A549 (cell line): ENCODE data around the gene RBM39. TPM values are rescaled to one million over a fixed set of nuclear protein-coding genes. Genes with fewer than 3 reads are reported as not detected.
"Not testable (repeated sequence)": the region's sequence is repeated elsewhere in the genome, so short reads cannot be mapped to it uniquely, and the experiment has no call there.

Experiments used
- ATAC-seq, 2 experiments: fragments of 200-7000 bp in 1 of 2; fragments of >200 bp in 1 of 2; cut with Nextera tagmentation in 1 of 2; cut with Tn5 transposase in 1 of 2; 3 replicates each; pipeline versions ENCODE4 v1.8.0 to v1.9.1; 2018 to 2020; ENCODE audit warnings: mild to moderate bottlenecking in 1 of 2, moderate library complexity in 1 of 2
- CTCF ChIA-PET: fragments of 300-600 bp; sonication (Branson Sonifier 250); formaldehyde crosslinking; extraction: SDS; loops from one replicate; lab custom pipeline; 2021; ENCODE audit warnings: antibody characterized with exemption, inconsistent platforms; lab: Yijun Ruan, JAX
- POLR2A ChIA-PET: fragments of 350-600 bp; formaldehyde crosslinking; extraction: SDS; loops from one replicate; lab custom pipeline; 2021; ENCODE audit warnings: antibody characterized with exemption, inconsistent platforms; lab: Yijun Ruan, JAX
- DNase-seq, 2 experiments: peaks; one replicate each; pipeline versions ENCODE4 v3.0.0 to v3.0.0-alpha.2; 2011 to 2016; ENCODE audit warnings: low read depth in 1 of 2, low spot score in 1 of 2
- FAIRE-seq: peaks from 2 replicates; lab custom pipeline; 2011; peaks lifted over from hg19 to GRCh38; lab: Jason Lieb, UNC
- H3K27ac ChIP-seq, 2 experiments: fragments of >200 bp; sonication (Bioruptor Twin); formaldehyde crosslinking; 3 replicates each; pipeline ENCODE4 v1.5.1; 2016 to 2017
- H3K4me1 ChIP-seq: fragments of >200 bp; sonication (Bioruptor Twin); formaldehyde crosslinking; 3 replicates; pipeline ENCODE4 v1.6.1; 2016
- H3K4me2 ChIP-seq: fragments of >200 bp; sonication (Bioruptor Twin); formaldehyde crosslinking; 3 replicates; pipeline ENCODE4 v1.6.1; 2016
- H3K4me3 ChIP-seq: fragments of >200 bp; sonication (Bioruptor Twin); formaldehyde crosslinking; 3 replicates; pipeline ENCODE4 v1.5.1; 2016
- H3K9me3 ChIP-seq: fragments of >200 bp; sonication (Bioruptor Twin); formaldehyde crosslinking; 3 replicates; pipeline ENCODE4 v1.6.1; 2016
- CEBPB ChIP-seq, 2 experiments: fragments of >200 bp in 1 of 2; sonication (Bioruptor Twin) in 1 of 2; formaldehyde crosslinking in 1 of 2; IDR thresholded peaks; 2 replicates each; pipeline ENCODE4 v1.6.1; 2012 to 2016
- EHF ChIP-seq: fragments of 250-450 bp; sonication (Bioruptor Pico); IDR thresholded peaks from 2 replicates; pipeline ENCODE4 v1.5.0; 2020; ENCODE audit warnings: mild to moderate bottlenecking
- EHMT2 ChIP-seq: fragments of 200-600 bp; sonication (generic); IDR thresholded peaks from 2 replicates; pipeline ENCODE4 v1.6.1; 2016; ENCODE audit warnings: antibody characterized with exemption, low read depth, mild to moderate bottlenecking, moderate library complexity
- HDAC2 ChIP-seq: fragments of 200-600 bp; sonication (generic); IDR thresholded peaks from 2 replicates; pipeline ENCODE4 v1.6.1; 2016
- MYC ChIP-seq: IDR thresholded peaks from 2 replicates; pipeline ENCODE4 v1.6.1; 2012; ENCODE audit warnings: mild to moderate bottlenecking, inconsistent platforms, low read length, improper control_type of control experiment, borderline replicate concordance
- NFE2L2 ChIP-seq: fragments of 150-350 bp; conservative IDR thresholded peaks from 2 replicates; pipeline ENCODE4 v1.6.1; 2014; ENCODE audit warnings: low read length
- NR3C1 ChIP-seq: fragments of >200 bp; sonication (Bioruptor Twin); formaldehyde crosslinking; IDR thresholded peaks from 3 replicates; pipeline ENCODE4 v1.6.1; 2017
- PHF8 ChIP-seq: fragments of 200-600 bp; sonication (generic); IDR thresholded peaks from 2 replicates; pipeline ENCODE4 v1.6.1; 2016; ENCODE audit warnings: low read depth, mild to moderate bottlenecking, antibody characterized with exemption, moderate library complexity, borderline replicate concordance
- POLR2A ChIP-seq: IDR thresholded peaks from 2 replicates; pipeline ENCODE4 v1.6.1; 2012; ENCODE audit warnings: mild to moderate bottlenecking, low read length
- POLR2AphosphoS2 ChIP-seq: conservative IDR thresholded peaks from 2 replicates; pipeline ENCODE4 v1.6.1; 2012; ENCODE audit warnings: low read length, improper control_type of control experiment, inconsistent platforms
- RAD21 ChIP-seq, 2 experiments: fragments of >200 bp in 1 of 2; sonication (Bioruptor Twin) in 1 of 2; formaldehyde crosslinking in 1 of 2; IDR thresholded peaks in 1 of 2; conservative IDR thresholded peaks in 1 of 2; 2 replicates in 1 of 2; 3 replicates in 1 of 2; pipeline ENCODE4 v1.6.1; 2012 to 2018; ENCODE audit warnings: inconsistent platforms in 1 of 2
- RCOR1 ChIP-seq: fragments of 150-350 bp; IDR thresholded peaks from 2 replicates; pipeline ENCODE4 v1.6.1; 2014; ENCODE audit warnings: antibody characterized with exemption, low read length, low read depth
- RFX5 ChIP-seq: fragments of 450-650 bp; IDR thresholded peaks from 2 replicates; pipeline ENCODE4 v1.7.1; 2014; ENCODE audit warnings: antibody characterized with exemption, mild to moderate bottlenecking, moderate library complexity
- SREBF2 ChIP-seq: fragments of 450-650 bp; IDR thresholded peaks from 2 replicates; pipeline ENCODE4 v1.6.1; 2014; ENCODE audit warnings: mild to moderate bottlenecking, moderate library complexity
- TFCP2L1 ChIP-seq: fragments of 250-450 bp; sonication (Bioruptor Pico); IDR thresholded peaks from 2 replicates; pipeline ENCODE4 v1.5.0; 2021; ENCODE audit warnings: mild to moderate bottlenecking
- ZFP36 ChIP-seq: fragments of 450-650 bp; IDR thresholded peaks from 2 replicates; pipeline ENCODE4 v1.6.1; 2014; ENCODE audit warnings: borderline replicate concordance; ENCODE audit not compliant: partially characterized antibody
- ZNF302 ChIP-seq: fragments of 250-450 bp; sonication (Bioruptor Pico); IDR thresholded peaks from 2 replicates; pipeline ENCODE4 v1.9.0; 2021; ENCODE audit warnings: inconsistent platforms, mild to moderate bottlenecking, moderate library complexity
- WGBS: methylation state at CpG from one replicate; pipeline ENCODE4 v1.1.6; 2017; ENCODE audit errors: missing lambda C conversion rate; 5-methylcytosine and 5-hydroxymethylcytosine counted together
- polyA plus RNA-seq, 4 experiments: library from polyadenylated mRNA; depleted of rRNA in 3 of 4; stranded (reverse); fragments of >200 nt; fragmentation: RNase III in 1 of 4; extraction: RNeasy Plus Mini Kit Qiagen cat#74134 plus additional on column Dnase treatment in 1 of 4; gene quantifications; 2 replicates in 3 of 4; 3 replicates in 1 of 4; pipeline ENCODE4 v1.2.3, GENCODE V29; 2011 to 2017
- TF ChIP-seq, protein P1 (sequence below): fragments of >200 bp; sonication (Bioruptor Twin); formaldehyde crosslinking; IDR thresholded peaks from 2 replicates; pipeline ENCODE4 v1.6.1; 2016
- TF ChIP-seq, protein P2 (sequence below): IDR thresholded peaks from 2 replicates; pipeline ENCODE4 v1.6.1; 2012
- TF ChIP-seq, protein P3 (sequence below): fragments of 200-600 bp; sonication (generic); IDR thresholded peaks from 2 replicates; pipeline ENCODE4 v1.6.1; 2016; ENCODE audit warnings: antibody characterized with exemption, mild to moderate bottlenecking, moderate library complexity
- TF ChIP-seq, protein P4 (sequence below): fragments of >200 bp; sonication (Bioruptor Twin); formaldehyde crosslinking; IDR thresholded peaks from 3 replicates; pipeline ENCODE4 v1.6.1; 2016
- TF ChIP-seq, protein P5 (sequence below): IDR thresholded peaks from 2 replicates; pipeline ENCODE4 v1.6.1; 2012
- TF ChIP-seq, protein P6 (sequence below): fragments of >200 bp; sonication (Bioruptor Twin); formaldehyde crosslinking; IDR thresholded peaks from 3 replicates; pipeline ENCODE4 v1.5.1; 2016

The RBM39 gene
- polyA plus RNA-seq, 2 of the 4 experiments (the other 2 are of a cell fraction), result 127 to 212 TPM

DNA sequence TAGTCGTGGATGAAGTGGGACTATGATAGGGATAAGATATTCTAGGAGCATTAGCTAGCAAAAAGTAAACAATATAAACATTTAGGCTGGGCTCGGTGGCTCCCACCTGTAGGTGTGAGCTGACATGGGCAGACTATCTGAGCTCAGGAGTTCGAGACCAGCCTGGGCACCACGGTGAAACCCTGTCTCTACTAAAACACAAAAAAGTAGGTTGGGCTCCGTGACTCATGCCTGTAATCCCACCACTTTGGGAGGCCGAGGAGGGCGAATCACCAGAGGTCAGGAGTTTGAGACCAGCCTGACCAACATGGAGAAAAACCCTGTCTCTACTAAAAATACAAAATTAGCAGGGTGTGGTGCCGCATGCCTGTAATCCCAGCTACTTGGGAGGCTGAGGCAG lies 23.7 kb downstream of the RBM39 start:
- not testable (repeated sequence) for H3K9me3 ChIP-seq, FAIRE-seq
- CTCF ChIA-PET, result interaction anchor here (0.6 to 2.4 kb wide), 5 partner anchors 9 to 1891 kb away, joined by 3 to 8 read pairs (median 4); partner anchors contain the start of gene SCAND1
- TF ChIP-seq POLR2AphosphoS2, result 0 out of 2 replicates have a peak, but pooled peaks have one; percentile 67
- TF ChIP-seq, all 56 proteins: peak for 1; not testable (repeated sequence) for 55
- not testable (repeated sequence) for DNase-seq, H3K4me2 ChIP-seq, H3K27ac ChIP-seq, H3K4me1 ChIP-seq, H3K4me3 ChIP-seq
- POLR2A ChIA-PET, result interaction anchor here (1.7 to 1.9 kb wide), 2 partner anchors 11 to 24 kb away, joined by 7 to 15 read pairs; partner anchors contain the start of gene RBM39
- ATAC-seq, result peak in 1 of 2 experiments; percentile 9; a peak in 2 of 6 replicates
- 78% methylated on average over 8 of the region's 8 CpGs for WGBS

DNA sequence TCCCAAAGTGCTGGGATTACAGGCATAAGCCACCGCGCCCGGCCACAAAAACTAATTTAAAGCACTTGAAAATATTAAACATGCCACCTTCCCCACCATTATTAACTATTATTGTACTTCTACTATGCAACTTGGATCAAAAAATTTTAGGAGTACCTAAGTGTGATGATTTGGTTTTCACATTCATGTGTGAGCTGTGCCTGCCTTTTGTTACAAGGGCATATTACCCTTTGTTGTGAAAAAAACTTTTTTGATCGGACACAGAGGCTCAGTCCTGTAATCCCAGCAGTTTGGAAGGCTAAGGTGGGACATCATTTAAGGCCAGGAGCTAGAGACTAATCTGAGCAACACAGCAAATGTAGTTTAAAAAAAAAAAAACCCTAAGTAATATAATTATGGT lies 25.7 kb downstream of the RBM39 start:
- Histone ChIP-seq H3K9me3 (no peaks in the 10 kb centered on the region), H3K27ac (no peak overlapping the region), H3K4me2 (no peak overlapping the region), H3K4me1 (peaks cover 6% of the 10 kb centered on the region; the same call in 1 of the 3 replicates), H3K4me3 (no peak overlapping the region)
- ChIA-PET CTCF (interaction anchor here (0.6 to 1.6 kb wide), 4 partner anchors 9 to 168 kb away, joined by 3 to 5 read pairs (median 4); no protein-coding TSS in a partner anchor), POLR2A (interaction anchor here (2.0 kb wide), 1 partner anchor 26 kb away, joined by 7 read pairs; the partner anchor contains the start of gene RBM39)
- TF ChIP-seq NFE2L2 (no peak), RAD21 (conservative IDR thresholded peaks at IDR 0.05 in 1 of 2, IDR thresholded peaks at IDR 0.05 in 1 of 2) (no peak), ZFP36 (no peak), CEBPB (IDR thresholded peaks at IDR 0.05) (no peak), SREBF2 (no peak), TFCP2L1 (CRISPR knock-in tag) (no peak), EHF (CRISPR knock-in tag) (no peak), RFX5 (no peak), ZNF302 (no peak), NR3C1 (no peak), POLR2AphosphoS2 (no peak), EHMT2 (no peak), HDAC2 (no peak), POLR2A (no peak)
- TF ChIP-seq, protein P1, sequence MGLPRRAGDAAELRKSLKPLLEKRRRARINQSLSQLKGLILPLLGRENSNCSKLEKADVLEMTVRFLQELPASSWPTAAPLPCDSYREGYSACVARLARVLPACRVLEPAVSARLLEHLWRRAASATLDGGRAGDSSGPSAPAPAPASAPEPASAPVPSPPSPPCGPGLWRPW, result no peak
- TF ChIP-seq, protein P2, sequence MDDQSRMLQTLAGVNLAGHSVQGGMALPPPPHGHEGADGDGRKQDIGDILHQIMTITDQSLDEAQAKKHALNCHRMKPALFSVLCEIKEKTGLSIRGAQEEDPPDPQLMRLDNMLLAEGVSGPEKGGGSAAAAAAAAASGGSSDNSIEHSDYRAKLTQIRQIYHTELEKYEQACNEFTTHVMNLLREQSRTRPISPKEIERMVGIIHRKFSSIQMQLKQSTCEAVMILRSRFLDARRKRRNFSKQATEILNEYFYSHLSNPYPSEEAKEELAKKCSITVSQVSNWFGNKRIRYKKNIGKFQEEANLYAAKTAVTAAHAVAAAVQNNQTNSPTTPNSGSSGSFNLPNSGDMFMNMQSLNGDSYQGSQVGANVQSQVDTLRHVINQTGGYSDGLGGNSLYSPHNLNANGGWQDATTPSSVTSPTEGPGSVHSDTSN, result no peak
- FAIRE-seq (no peak), DNase-seq (no peak), ATAC-seq (no peak)
- WGBS, result 97% methylated on average over 4 of the region's 4 CpGs

DNA sequence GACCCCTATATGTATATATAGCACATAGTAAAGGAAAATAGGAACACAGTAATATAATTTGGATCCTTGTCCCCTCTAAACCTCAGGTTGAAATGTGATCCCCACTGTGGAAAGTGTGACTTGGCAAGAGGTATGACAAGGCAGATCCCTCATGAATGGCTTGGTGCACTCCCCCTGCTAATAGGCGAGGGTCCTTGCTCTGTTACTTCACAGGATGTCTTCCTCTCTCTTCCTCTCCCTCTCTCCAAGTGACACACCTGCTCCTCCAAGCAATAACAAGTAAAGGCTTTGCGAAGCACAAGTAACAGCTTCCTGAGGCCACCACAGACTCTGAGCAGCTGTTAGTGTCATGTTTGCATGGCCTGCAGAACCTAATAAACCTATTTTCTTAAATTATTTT lies 26.4 kb downstream of the RBM39 start:
- H3K27ac ChIP-seq, result no peak overlapping the region
- POLR2A ChIA-PET, result interaction anchor here (2.0 kb wide), 1 partner anchor 26 kb away, joined by 7 read pairs; the partner anchor contains the start of gene RBM39
- H3K9me3 ChIP-seq, result no peaks in the 10 kb centered on the region
- DNase-seq, result no peak
- peaks cover 12% of the 10 kb centered on the region; the same call in 1 of the 3 replicates for H3K4me1 ChIP-seq
- WGBS, result 94% methylated on average over 2 of the region's 2 CpGs
- ATAC-seq, result no peak
- CTCF ChIA-PET, result interaction anchor here (0.5 to 1.5 kb wide), 6 partner anchors 8 to 1450 kb away, joined by 3 read pairs; no protein-coding TSS in a partner anchor
- H3K4me3 ChIP-seq, result no peak overlapping the region
- FAIRE-seq, result no peak
- no peak overlapping the region for H3K4me2 ChIP-seq
- TF ChIP-seq CEBPB (IDR thresholded peaks at IDR 0.05), result no peak
- TF ChIP-seq ZNF302, result no peak
- TF ChIP-seq, protein P3, sequence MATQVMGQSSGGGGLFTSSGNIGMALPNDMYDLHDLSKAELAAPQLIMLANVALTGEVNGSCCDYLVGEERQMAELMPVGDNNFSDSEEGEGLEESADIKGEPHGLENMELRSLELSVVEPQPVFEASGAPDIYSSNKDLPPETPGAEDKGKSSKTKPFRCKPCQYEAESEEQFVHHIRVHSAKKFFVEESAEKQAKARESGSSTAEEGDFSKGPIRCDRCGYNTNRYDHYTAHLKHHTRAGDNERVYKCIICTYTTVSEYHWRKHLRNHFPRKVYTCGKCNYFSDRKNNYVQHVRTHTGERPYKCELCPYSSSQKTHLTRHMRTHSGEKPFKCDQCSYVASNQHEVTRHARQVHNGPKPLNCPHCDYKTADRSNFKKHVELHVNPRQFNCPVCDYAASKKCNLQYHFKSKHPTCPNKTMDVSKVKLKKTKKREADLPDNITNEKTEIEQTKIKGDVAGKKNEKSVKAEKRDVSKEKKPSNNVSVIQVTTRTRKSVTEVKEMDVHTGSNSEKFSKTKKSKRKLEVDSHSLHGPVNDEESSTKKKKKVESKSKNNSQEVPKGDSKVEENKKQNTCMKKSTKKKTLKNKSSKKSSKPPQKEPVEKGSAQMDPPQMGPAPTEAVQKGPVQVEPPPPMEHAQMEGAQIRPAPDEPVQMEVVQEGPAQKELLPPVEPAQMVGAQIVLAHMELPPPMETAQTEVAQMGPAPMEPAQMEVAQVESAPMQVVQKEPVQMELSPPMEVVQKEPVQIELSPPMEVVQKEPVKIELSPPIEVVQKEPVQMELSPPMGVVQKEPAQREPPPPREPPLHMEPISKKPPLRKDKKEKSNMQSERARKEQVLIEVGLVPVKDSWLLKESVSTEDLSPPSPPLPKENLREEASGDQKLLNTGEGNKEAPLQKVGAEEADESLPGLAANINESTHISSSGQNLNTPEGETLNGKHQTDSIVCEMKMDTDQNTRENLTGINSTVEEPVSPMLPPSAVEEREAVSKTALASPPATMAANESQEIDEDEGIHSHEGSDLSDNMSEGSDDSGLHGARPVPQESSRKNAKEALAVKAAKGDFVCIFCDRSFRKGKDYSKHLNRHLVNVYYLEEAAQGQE, result no peak
- no peak for TF ChIP-seq NR3C1
- TF ChIP-seq, protein P4, sequence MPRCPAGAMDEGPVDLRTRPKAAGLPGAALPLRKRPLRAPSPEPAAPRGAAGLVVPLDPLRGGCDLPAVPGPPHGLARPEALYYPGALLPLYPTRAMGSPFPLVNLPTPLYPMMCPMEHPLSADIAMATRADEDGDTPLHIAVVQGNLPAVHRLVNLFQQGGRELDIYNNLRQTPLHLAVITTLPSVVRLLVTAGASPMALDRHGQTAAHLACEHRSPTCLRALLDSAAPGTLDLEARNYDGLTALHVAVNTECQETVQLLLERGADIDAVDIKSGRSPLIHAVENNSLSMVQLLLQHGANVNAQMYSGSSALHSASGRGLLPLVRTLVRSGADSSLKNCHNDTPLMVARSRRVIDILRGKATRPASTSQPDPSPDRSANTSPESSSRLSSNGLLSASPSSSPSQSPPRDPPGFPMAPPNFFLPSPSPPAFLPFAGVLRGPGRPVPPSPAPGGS, result no peak
- TF ChIP-seq, protein P5, sequence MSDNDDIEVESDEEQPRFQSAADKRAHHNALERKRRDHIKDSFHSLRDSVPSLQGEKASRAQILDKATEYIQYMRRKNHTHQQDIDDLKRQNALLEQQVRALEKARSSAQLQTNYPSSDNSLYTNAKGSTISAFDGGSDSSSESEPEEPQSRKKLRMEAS, result no peak
- TF ChIP-seq, protein P1, result no peak
- TF ChIP-seq, protein P6, sequence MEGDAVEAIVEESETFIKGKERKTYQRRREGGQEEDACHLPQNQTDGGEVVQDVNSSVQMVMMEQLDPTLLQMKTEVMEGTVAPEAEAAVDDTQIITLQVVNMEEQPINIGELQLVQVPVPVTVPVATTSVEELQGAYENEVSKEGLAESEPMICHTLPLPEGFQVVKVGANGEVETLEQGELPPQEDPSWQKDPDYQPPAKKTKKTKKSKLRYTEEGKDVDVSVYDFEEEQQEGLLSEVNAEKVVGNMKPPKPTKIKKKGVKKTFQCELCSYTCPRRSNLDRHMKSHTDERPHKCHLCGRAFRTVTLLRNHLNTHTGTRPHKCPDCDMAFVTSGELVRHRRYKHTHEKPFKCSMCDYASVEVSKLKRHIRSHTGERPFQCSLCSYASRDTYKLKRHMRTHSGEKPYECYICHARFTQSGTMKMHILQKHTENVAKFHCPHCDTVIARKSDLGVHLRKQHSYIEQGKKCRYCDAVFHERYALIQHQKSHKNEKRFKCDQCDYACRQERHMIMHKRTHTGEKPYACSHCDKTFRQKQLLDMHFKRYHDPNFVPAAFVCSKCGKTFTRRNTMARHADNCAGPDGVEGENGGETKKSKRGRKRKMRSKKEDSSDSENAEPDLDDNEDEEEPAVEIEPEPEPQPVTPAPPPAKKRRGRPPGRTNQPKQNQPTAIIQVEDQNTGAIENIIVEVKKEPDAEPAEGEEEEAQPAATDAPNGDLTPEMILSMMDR, result no peak
- no peak for TF ChIP-seq MYC
- no peak for TF ChIP-seq PHF8
- no peak for TF ChIP-seq EHMT2
- no peak for TF ChIP-seq RCOR1
